Nephron (organoid): Measurements from ENCODE around the gene S1PR3.

Experiments
- H3K27ac Mint-ChIP-seq, 3 experiments: 2 replicates each; pipeline ENCODE4 v1.8.0; 2020; ENCODE audit warnings: mixed read lengths in 3 of 3, mild to moderate bottlenecking in 2 of 3, moderate library complexity in 1 of 3
- H3K27me3 Mint-ChIP-seq: 2 replicates; pipeline ENCODE4 v1.8.0; 2021; ENCODE audit warnings: low read depth, mild to moderate bottlenecking, moderate library complexity, mixed read lengths
- H3K36me3 Mint-ChIP-seq: 2 replicates; pipeline ENCODE4 v1.8.0; 2020; ENCODE audit warnings: low read depth, mixed read lengths
- H3K4me1 Mint-ChIP-seq: 2 replicates; pipeline ENCODE4 v1.8.0; 2020; ENCODE audit warnings: mixed read lengths
- H3K4me3 Mint-ChIP-seq, 3 experiments: 2 replicates each; pipeline ENCODE4 v1.8.0; 2020; ENCODE audit warnings: mild to moderate bottlenecking in 3 of 3, mixed read lengths in 3 of 3, moderate library complexity in 2 of 3
- H3K9me3 Mint-ChIP-seq: 2 replicates; pipeline ENCODE4 v1.8.0; 2020; ENCODE audit warnings: mixed read lengths
- CTCF ChIP-seq, 3 experiments: fragments of 200-600 bp; sonication (generic); IDR thresholded peaks; one replicate each; pipeline ENCODE4 v1.5.0; 2021; ENCODE audit warnings: antibody characterized with exemption in 3 of 3; ENCODE audit not compliant: unreplicated experiment in 3 of 3

Gene S1PR3

GRCh38 chr9:88965473-88965872 is 25.8 kb upstream of the S1PR3 start:
- Mint-ChIP-seq H3K4me1 (no peaks in the 10 kb centered on the region), H3K4me3 (no peak overlapping the region), H3K27me3 (peaks cover 6% of the 10 kb centered on the region), H3K27ac (no peak overlapping the region), H3K9me3 (no peaks in the 10 kb centered on the region), H3K36me3 (no peaks in the 10 kb centered on the region)
- no peak for TF ChIP-seq CTCF (IDR thresholded peaks at IDR 0.05; ENCODE audit: unreplicated experiment in 3 of 3)

DNA sequence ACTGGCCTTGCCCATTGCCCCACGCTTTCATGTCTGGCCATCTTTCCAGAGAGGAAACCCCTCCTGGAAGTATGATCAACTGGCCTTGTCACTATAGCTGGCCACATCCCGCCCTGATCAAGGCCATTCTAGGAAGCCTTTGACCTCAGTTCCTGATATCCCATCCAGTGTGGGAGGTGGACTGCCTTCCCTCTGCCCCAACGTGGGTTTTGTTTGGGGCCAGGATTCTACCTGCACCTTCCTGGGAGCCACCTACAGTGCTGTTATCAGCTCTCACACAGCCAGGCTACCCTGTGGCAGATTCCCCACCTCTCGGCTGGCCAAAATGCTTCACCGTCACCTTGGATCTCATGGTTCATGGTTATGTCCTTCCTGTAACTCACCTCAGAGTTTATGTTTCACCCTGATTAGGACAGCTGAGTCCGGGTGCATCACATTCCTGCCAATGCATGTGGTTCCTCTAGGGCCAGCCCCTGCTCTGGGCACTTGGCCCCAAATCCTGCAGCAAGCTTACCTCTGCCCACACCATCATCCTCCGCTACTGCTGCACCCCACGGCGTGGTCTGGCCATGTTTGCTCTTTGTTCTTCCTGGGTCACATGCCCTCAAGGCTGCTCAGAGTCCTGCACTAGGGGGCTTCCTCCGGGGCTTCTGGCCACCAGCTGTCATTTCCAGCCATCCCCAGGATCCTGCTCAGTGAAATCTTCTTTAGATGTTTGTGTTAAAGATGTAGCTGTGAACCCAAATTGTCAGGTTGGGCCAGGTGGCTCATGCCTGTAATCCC is 24.2 kb upstream of the S1PR3 start:
- TF ChIP-seq CTCF (IDR thresholded peaks at IDR 0.05; ENCODE audit: unreplicated experiment in 3 of 3), result no peak
- no peaks in the 10 kb centered on the region for H3K36me3 Mint-ChIP-seq
- peaks cover 6% of the 10 kb centered on the region for H3K27me3 Mint-ChIP-seq
- H3K4me3 Mint-ChIP-seq, result no peak overlapping the region
- H3K9me3 Mint-ChIP-seq, result no peaks in the 10 kb centered on the region
- no peaks in the 10 kb centered on the region for H3K4me1 Mint-ChIP-seq
- no peak overlapping the region for H3K27ac Mint-ChIP-seq

DNA sequence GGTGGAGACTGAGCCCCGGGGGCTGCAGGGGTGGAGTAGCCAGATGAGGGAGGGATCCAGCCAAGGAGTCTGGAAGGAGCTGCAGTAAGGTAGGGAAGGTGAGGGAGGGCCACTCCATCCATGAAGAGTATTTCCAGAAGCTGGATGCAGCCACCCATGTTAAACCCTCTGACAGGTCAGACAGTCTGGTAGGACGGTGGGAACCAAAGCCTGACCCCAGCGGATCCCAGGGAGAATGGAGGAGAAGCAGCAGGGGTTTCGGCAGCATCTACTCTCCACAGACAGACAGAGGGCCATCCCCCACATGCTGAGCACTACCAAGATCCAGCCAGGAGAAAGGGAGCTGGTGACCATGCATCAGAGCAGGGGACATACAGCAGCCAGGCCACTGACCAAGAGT is 22.5 kb upstream of the S1PR3 start:
- TF ChIP-seq CTCF (IDR thresholded peaks at IDR 0.05; ENCODE audit: unreplicated experiment in 3 of 3), result no peak
- Mint-ChIP-seq H3K27me3 (peaks cover 6% of the 10 kb centered on the region), H3K36me3 (no peaks in the 10 kb centered on the region), H3K27ac (no peak overlapping the region), H3K4me1 (no peaks in the 10 kb centered on the region), H3K4me3 (no peak overlapping the region), H3K9me3 (no peaks in the 10 kb centered on the region)

DNA sequence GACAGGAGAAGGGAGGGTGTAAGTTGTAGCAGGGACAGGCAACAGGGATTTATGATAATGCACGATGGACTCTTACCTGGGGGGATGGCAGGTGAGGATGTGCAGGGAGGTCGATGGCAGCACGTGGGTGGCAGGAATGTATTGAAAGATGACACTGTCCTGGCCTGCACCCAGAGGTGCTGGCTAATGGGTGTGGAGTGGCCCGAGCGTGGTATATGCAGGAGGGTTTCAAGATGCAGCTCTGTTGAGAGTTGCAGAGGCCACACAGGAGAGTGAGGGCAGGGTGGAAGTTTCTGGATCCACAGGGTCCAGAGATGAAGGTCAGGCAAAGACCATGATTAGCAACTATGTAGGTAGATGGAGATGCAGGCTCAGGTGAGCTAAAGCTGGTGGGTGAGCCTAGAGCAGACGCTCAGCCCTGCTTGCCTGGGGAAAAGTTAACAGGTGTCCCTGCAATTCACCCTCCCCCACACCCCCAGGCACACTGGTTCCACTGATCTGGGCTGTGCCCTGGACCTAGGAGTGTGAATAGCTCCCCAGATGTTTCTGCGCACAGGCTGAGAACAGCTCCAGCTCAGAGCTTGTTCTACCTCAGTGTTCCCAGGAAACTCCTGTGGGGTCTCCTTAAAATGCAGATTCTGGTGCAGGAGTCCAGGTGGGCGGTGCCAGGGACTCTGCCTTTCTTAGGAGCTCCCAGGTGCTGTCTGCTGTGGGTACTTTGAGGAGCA is 21.5 kb upstream of the S1PR3 start:
- H3K9me3 Mint-ChIP-seq, result no peaks in the 10 kb centered on the region
- H3K4me1 Mint-ChIP-seq, result no peaks in the 10 kb centered on the region
- H3K27ac Mint-ChIP-seq, result no peak overlapping the region
- H3K27me3 Mint-ChIP-seq, result peaks cover 6% of the 10 kb centered on the region
- no peak for TF ChIP-seq CTCF (IDR thresholded peaks at IDR 0.05; ENCODE audit: unreplicated experiment in 3 of 3)
- H3K4me3 Mint-ChIP-seq, result no peak overlapping the region
- no peaks in the 10 kb centered on the region for H3K36me3 Mint-ChIP-seq

GRCh38 chr9:88971131-88971960 is 19.9 kb upstream of the S1PR3 start:
- Mint-ChIP-seq H3K4me3 (no peak overlapping the region), H3K27ac (no peak overlapping the region), H3K27me3 (peaks cover 6% of the 10 kb centered on the region), H3K9me3 (no peaks in the 10 kb centered on the region), H3K4me1 (no peaks in the 10 kb centered on the region), H3K36me3 (no peaks in the 10 kb centered on the region)
- TF ChIP-seq CTCF (IDR thresholded peaks at IDR 0.05; ENCODE audit: unreplicated experiment in 3 of 3), result no peak
